Ishikawa (cell line): Measurements from ENCODE around the gene DIAPH2.

Experiments used
- CEBPB ChIP-seq: IDR thresholded peaks from 2 replicates; pipeline ENCODE4 v1.6.1; 2012
- CREB1 ChIP-seq: IDR thresholded peaks from 2 replicates; pipeline ENCODE4 v1.6.1; 2012; ENCODE audit warnings: low read depth
- EGR1 ChIP-seq: IDR thresholded peaks from 2 replicates; pipeline ENCODE4 v1.6.1; 2012
- FOXM1 ChIP-seq: IDR thresholded peaks from 2 replicates; pipeline ENCODE4 v1.6.1; 2012; ENCODE audit warnings: low read depth, borderline replicate concordance
- NFIC ChIP-seq: IDR thresholded peaks from 2 replicates; pipeline ENCODE4 v1.6.1; 2012
- RAD21 ChIP-seq: IDR thresholded peaks from 2 replicates; pipeline ENCODE4 v1.6.1; 2012; ENCODE audit warnings: low read depth
- TAF1 ChIP-seq: IDR thresholded peaks from 2 replicates; pipeline ENCODE4 v1.6.1; 2012; ENCODE audit warnings: low read depth, mild to moderate bottlenecking
- TCF12 ChIP-seq: IDR thresholded peaks from 2 replicates; pipeline ENCODE4 v1.6.1; 2012; ENCODE audit warnings: low read depth
- TEAD4 ChIP-seq: IDR thresholded peaks from 2 replicates; pipeline ENCODE4 v1.6.1; 2012
- YY1 ChIP-seq: IDR thresholded peaks from 2 replicates; pipeline ENCODE4 v1.6.1; 2012; ENCODE audit warnings: low read depth
- ZBTB7A ChIP-seq: IDR thresholded peaks from 2 replicates; pipeline ENCODE4 v1.6.1; 2012; ENCODE audit warnings: low read depth
- TF ChIP-seq, protein P1 (sequence below): IDR thresholded peaks from 2 replicates; pipeline ENCODE4 v1.6.1; 2012
- TF ChIP-seq, protein P2 (sequence below): IDR thresholded peaks from 2 replicates; pipeline ENCODE4 v1.6.1; 2012
- TF ChIP-seq, protein P3 (sequence below): IDR thresholded peaks from 2 replicates; pipeline ENCODE4 v1.6.1; 2012; ENCODE audit warnings: low read depth, mild to moderate bottlenecking

DIAPH2 gene

DNA sequence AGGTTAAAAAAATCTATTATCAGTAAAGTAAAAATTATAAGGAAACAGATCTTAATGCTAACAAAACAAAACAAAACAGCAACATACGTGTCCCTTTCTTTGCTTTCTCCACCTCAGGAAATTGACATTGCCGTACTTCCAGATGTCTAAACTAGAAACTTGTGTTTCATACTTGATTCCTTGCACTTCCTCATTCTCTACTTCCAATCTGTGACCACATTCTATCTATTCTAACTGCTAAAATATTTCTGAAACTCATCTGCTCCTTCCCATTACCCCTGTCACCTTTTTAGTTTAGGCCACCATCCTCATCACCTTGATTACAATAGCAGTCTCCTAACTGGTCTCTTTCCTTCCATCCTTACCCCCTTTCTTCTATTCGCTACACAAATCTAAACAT is 176.6 kb downstream of the DIAPH2 start:
- no peak for TF ChIP-seq CEBPB
- TF ChIP-seq, protein P1, sequence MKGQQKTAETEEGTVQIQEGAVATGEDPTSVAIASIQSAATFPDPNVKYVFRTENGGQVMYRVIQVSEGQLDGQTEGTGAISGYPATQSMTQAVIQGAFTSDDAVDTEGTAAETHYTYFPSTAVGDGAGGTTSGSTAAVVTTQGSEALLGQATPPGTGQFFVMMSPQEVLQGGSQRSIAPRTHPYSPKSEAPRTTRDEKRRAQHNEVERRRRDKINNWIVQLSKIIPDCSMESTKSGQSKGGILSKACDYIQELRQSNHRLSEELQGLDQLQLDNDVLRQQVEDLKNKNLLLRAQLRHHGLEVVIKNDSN: no peak
- TF ChIP-seq, protein P2, sequence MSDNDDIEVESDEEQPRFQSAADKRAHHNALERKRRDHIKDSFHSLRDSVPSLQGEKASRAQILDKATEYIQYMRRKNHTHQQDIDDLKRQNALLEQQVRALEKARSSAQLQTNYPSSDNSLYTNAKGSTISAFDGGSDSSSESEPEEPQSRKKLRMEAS: no peak
- no peak for TF ChIP-seq CREB1
- TF ChIP-seq RAD21: no peak
- no peak for TF ChIP-seq ZBTB7A
- no peak for TF ChIP-seq TCF12
- TF ChIP-seq TAF1: no peak
- no peak for TF ChIP-seq YY1
- TF ChIP-seq TEAD4: no peak
- TF ChIP-seq, protein P3, sequence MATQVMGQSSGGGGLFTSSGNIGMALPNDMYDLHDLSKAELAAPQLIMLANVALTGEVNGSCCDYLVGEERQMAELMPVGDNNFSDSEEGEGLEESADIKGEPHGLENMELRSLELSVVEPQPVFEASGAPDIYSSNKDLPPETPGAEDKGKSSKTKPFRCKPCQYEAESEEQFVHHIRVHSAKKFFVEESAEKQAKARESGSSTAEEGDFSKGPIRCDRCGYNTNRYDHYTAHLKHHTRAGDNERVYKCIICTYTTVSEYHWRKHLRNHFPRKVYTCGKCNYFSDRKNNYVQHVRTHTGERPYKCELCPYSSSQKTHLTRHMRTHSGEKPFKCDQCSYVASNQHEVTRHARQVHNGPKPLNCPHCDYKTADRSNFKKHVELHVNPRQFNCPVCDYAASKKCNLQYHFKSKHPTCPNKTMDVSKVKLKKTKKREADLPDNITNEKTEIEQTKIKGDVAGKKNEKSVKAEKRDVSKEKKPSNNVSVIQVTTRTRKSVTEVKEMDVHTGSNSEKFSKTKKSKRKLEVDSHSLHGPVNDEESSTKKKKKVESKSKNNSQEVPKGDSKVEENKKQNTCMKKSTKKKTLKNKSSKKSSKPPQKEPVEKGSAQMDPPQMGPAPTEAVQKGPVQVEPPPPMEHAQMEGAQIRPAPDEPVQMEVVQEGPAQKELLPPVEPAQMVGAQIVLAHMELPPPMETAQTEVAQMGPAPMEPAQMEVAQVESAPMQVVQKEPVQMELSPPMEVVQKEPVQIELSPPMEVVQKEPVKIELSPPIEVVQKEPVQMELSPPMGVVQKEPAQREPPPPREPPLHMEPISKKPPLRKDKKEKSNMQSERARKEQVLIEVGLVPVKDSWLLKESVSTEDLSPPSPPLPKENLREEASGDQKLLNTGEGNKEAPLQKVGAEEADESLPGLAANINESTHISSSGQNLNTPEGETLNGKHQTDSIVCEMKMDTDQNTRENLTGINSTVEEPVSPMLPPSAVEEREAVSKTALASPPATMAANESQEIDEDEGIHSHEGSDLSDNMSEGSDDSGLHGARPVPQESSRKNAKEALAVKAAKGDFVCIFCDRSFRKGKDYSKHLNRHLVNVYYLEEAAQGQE: no peak

DNA sequence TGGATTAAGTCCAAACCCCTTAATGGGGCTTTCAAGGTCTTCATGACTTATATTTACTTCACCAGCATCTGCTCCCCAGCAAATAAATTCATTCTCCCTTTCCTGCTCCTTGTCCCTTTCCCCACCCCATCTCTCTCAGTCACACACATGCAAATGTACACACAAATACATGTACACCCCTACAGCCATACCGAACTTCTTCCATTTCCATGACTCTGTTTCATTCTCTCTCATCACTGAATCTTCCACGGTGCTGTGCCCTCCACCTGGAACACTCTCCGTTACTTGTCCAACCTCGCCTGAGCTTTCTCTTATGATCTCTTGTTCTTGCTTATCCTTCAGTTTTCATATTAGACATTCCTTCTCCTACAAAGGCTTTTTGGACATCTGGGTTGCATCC is 177.0 kb downstream of the DIAPH2 start:
- TF ChIP-seq NFIC (no peak), EGR1 (no peak), CREB1 (no peak), TCF12 (no peak), ZBTB7A (no peak), TEAD4 (no peak), TAF1 (no peak), CEBPB (no peak), YY1 (no peak), FOXM1 (no peak), RAD21 (no peak)
- TF ChIP-seq, protein P3: no peak
- TF ChIP-seq, protein P1: no peak

DNA sequence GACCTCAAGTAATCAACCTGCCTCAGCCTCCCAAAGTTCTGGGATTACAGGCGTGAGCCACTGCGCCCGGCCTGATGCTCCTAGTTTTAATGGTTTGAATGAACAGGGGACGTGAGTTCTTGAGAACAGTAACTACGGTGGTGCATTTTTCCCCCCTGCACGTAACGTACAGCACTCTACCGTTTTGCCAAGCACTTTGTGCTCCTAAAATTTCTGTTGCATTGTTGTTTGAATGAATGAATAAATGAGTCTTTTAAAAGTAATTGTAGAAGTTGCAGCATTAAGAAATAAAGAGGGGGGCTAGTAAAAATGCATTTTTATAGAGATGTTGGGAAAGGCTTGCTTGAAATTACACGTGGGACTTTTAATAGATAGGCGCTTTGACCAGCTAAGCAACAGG is 199.0 kb downstream of the DIAPH2 start, which contains the start of gene RPA4:
TSS of gene RPA4 (plus strand) at position 301 of the 400 bp plus-strand sequence. CDS start 403 bp downstream, outside the sequence.
- TF ChIP-seq TEAD4: no peak
- TF ChIP-seq, protein P3: no peak
- TF ChIP-seq TCF12: no peak
- TF ChIP-seq NFIC: no peak

DNA sequence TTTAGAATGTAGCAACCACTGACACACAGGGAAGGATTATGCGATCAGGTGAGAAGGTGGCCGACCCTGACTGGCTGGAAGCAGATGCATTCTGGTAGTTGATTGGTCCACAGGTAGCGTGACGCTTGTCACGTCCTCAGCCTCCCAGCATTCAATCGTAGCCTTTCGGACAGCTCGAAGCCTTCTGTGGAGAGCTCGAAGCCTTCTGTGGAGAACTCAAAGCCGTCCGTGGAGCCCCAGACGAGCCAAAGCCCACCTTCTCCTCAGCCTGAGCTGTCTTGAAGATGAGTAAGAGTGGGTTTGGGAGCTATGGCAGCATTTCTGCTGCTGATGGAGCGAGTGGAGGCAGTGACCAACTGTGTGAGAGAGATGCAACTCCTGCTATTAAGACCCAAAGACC is 199.4 kb downstream of the DIAPH2 start:
- TF ChIP-seq, protein P2: no peak
- TF ChIP-seq, protein P3: no peak
- no peak for TF ChIP-seq ZBTB7A
